ENCODE results near the gene FAM149B1.

DNA sequence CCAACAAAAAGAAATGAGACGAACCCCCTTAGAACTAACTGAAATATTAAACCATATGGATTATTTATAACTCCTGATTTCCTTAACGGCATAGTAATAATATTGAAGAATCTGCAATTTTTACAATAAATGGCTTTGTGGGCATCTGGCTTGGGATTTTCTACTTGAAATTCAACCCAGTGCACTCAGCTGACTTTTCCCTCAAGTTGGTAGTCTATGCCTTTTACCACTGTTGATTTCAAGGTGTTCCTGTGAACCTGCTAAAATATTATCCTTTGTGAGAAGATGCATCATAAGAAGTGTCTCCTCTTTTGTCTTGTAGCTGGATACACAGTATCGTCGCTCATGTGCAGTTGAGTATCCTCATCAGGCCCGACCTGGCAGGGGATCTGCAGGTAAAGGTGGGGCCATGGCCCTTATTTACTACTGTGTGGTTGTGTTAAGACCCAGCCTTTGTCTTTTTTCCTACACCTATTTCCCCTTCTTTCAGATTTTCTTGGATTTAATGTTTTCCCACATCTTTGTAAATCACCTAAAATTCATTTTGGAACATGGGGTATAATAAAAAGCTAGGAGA lies 71.2 kb downstream of the FAM149B1 start:
- TF ChIP-seq, protein P1, sequence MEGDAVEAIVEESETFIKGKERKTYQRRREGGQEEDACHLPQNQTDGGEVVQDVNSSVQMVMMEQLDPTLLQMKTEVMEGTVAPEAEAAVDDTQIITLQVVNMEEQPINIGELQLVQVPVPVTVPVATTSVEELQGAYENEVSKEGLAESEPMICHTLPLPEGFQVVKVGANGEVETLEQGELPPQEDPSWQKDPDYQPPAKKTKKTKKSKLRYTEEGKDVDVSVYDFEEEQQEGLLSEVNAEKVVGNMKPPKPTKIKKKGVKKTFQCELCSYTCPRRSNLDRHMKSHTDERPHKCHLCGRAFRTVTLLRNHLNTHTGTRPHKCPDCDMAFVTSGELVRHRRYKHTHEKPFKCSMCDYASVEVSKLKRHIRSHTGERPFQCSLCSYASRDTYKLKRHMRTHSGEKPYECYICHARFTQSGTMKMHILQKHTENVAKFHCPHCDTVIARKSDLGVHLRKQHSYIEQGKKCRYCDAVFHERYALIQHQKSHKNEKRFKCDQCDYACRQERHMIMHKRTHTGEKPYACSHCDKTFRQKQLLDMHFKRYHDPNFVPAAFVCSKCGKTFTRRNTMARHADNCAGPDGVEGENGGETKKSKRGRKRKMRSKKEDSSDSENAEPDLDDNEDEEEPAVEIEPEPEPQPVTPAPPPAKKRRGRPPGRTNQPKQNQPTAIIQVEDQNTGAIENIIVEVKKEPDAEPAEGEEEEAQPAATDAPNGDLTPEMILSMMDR (IDR thresholded peaks at IDR 0.05; ENCODE audit: low read length) = no peak
- TF ChIP-seq EZH2 (IDR thresholded peaks at IDR 0.05; ENCODE audit: borderline replicate concordance, low read length) = no peak
